GM12874 (cell line): ENCODE measurements around the gene RAB6B.

Experiments used
- CTCF ChIP-seq: IDR thresholded peaks from 2 replicates; pipeline ENCODE4 v1.5.1; 2011; ENCODE audit warnings: low read depth, mild to moderate bottlenecking, control low read depth, low read length, moderate library complexity; ENCODE audit not compliant: insufficient read depth

RAB6B gene

DNA sequence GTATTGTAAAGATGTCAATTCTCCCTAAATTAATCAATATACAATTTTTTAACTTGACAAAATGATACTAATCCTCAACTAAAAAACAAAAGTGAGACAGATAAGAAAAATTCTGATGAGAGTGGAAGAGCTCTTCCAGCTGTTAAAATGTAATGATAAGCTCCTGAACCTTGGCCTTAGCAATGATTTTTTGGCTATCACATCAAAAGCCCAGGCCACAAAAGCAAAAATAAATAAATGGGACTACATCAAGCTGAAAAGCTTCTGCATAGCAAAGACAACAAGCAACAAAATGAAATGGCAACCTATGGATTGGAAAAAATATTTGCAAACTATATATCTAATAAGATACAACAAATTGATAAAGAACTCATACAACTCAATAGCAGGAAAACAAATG lies 114.1 kb downstream of the RAB6B start:
- no peak for TF ChIP-seq CTCF

DNA sequence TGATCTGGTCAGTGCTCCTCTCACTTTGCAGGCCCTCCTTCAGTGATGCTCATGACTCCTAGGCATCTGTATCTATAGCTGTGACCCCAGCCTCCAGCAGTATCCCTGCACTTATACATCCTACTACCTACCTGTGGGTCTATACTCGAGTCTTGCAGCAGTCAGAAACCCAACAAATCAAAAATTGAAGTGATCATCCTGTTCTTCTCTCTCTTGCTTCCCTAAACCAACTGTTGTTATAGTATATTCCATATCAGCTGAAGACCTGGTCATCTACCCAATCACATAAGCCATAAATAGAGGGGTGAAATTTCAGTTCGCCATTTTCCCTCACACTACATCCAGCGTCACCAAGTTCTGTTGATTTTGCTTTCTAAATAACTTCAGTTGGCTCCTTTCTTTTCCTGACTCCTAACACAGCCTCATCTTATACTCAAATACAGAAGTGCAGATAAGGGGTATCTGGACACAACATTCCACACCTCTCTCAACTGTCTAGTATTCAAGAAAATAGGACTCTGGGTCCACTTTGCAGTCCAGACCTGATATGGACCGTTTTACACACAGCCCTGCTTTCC lies 116.0 kb downstream of the RAB6B start:
- no peak for TF ChIP-seq CTCF

GRCh38 chr3:133777807-133778568 lies 117.7 kb downstream of the RAB6B start:
- TF ChIP-seq CTCF = no peak

GRCh38 chr3:133776794-133777438 lies 118.8 kb downstream of the RAB6B start:
- TF ChIP-seq CTCF = no peak

DNA sequence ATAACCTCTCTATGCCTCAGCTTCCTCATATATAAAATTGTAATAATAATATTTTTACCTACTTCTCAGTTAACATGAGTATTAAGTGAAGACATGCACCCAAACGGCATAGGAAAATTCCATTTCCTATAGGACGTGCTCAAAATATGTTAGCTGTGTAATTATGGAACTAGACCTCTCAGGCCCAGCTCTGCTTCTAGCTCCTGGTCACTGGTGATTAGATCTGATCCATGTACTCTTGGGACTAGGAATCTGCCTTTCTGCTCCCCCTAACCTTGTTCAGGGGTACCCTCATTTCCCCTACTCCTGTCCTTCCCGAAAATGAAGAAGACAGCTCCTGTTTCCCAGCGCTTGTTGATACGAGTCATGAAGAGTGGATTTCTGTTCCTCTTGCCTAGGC lies 119.8 kb downstream of the RAB6B start:
- no peak for TF ChIP-seq CTCF

DNA sequence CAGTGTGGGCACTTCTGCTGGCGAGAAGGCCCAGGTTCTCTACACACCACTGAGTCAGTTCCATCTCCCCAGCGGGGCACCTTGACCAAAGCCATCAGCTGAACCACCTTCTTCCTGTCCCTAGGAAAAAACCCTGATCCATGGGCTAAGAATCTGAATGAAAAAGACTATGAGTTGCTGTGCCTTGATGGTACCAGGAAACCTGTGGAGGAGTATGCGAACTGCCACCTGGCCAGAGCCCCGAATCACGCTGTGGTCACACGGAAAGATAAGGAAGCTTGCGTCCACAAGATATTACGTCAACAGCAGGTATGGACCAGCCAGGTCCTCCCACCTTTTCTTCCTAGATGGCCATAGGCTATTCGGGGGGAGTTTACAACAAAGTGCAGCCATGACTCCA lies 120.4 kb downstream of the RAB6B start:
- no peak for TF ChIP-seq CTCF
